IMR-90 (cell line): ENCODE data around the gene APOOL. TPM values are rescaled to one million over a fixed set of nuclear protein-coding genes. Genes with fewer than 3 reads are reported as not detected.

Source experiments
- ATAC-seq: fragments of 200-7000 bp; cut with Tn5 transposase; 2 replicates; pipeline ENCODE4 v1.9.1; 2020; ENCODE audit warnings: low read depth, mild to moderate bottlenecking, moderate library complexity
- BruUV-seq: library from RNA; stranded (reverse); fragments of 400-500 nt; replicated peaks from 2 replicates; lab custom pipeline; 2021; lab: Mats Ljungman, UMichigan
- CTCF ChIA-PET: fragments of 300-600 bp; formaldehyde crosslinking; extraction: SDS; loops from one replicate; lab custom pipeline; 2021; ENCODE audit warnings: antibody characterized with exemption; lab: Yijun Ruan, JAX
- POLR2A ChIA-PET: fragments of 300-600 bp; sonication (Branson Sonifier 250); formaldehyde crosslinking; loops from one replicate; lab custom pipeline; 2022; ENCODE audit warnings: antibody characterized with exemption; ENCODE audit not compliant: unreplicated experiment; lab: Charles Lee
- DNase-seq: peaks from one replicate; pipeline ENCODE4 v3.0.0; 2013
- H2AFZ ChIP-seq: replicated peaks from 2 replicates; pipeline ENCODE3; 2013; ENCODE audit warnings: low read length, mild to moderate bottlenecking; ENCODE audit not compliant: poor library complexity
- H2AK5ac ChIP-seq: 2 replicates; pipeline ENCODE4 v1.6.1; 2013; ENCODE audit warnings: low read depth, low read length, inconsistent platforms
- H2AK9ac ChIP-seq: replicated peaks from 2 replicates; pipeline ENCODE3; 2013; ENCODE audit warnings: mild to moderate bottlenecking, low read depth, low read length, moderate library complexity; ENCODE audit not compliant: poor library complexity
- H2BK120ac ChIP-seq: 2 replicates; pipeline ENCODE4 v1.6.1; 2013; ENCODE audit warnings: low read depth, low read length, inconsistent platforms
- H2BK15ac ChIP-seq: 3 replicates; pipeline ENCODE4 v1.6.1; 2013; ENCODE audit warnings: low read depth, low read length, inconsistent platforms
- H2BK20ac ChIP-seq: 2 replicates; pipeline ENCODE4 v1.6.1; 2013; ENCODE audit warnings: low read depth, mild to moderate bottlenecking, inconsistent platforms, low read length, moderate library complexity
- H2BK5ac ChIP-seq: 2 replicates; pipeline ENCODE4 v1.6.1; 2013; ENCODE audit warnings: mild to moderate bottlenecking, low read depth, low read length, inconsistent platforms; ENCODE audit not compliant: poor library complexity, severe bottlenecking
- H3K14ac ChIP-seq: replicated peaks from 2 replicates; pipeline ENCODE4 v1.6.1; 2013; ENCODE audit warnings: low read depth, low read length, inconsistent platforms
- H3K18ac ChIP-seq: 2 replicates; pipeline ENCODE4 v1.6.1; 2013; ENCODE audit warnings: low read depth, low read length, control low read depth
- H3K23ac ChIP-seq: 2 replicates; pipeline ENCODE4 v1.6.1; 2013; ENCODE audit warnings: low read depth, low read length, inconsistent platforms
- H3K27ac ChIP-seq: 2 replicates; pipeline ENCODE4 v1.5.1; 2013; ENCODE audit warnings: mild to moderate bottlenecking, control low read depth, low read length; ENCODE audit not compliant: insufficient read depth
- H3K27me3 ChIP-seq: 2 replicates; pipeline ENCODE4 v1.6.1; 2013; ENCODE audit warnings: low read length; ENCODE audit not compliant: control insufficient read depth, insufficient read depth
- H3K36me3 ChIP-seq: 2 replicates; pipeline ENCODE4 v1.6.1; 2013; ENCODE audit warnings: low read length, mixed read lengths; ENCODE audit not compliant: control insufficient read depth, insufficient read depth
- H3K4ac ChIP-seq: 2 replicates; pipeline ENCODE4 v1.6.1; 2013; ENCODE audit warnings: low read depth, low read length, inconsistent platforms
- H3K4me1 ChIP-seq: 2 replicates; pipeline ENCODE4 v1.6.1; 2013; ENCODE audit warnings: low read length, mixed read lengths; ENCODE audit not compliant: control insufficient read depth, insufficient read depth
- H3K4me2 ChIP-seq: 2 replicates; pipeline ENCODE4 v1.6.1; 2013; ENCODE audit warnings: low read depth, mild to moderate bottlenecking, control low read depth, low read length, moderate library complexity
- H3K4me3 ChIP-seq: 2 replicates; pipeline ENCODE4 v1.5.1; 2013; ENCODE audit warnings: low read depth, mild to moderate bottlenecking, control low read depth, low read length, moderate library complexity; ENCODE audit not compliant: insufficient read depth
- H3K56ac ChIP-seq: 2 replicates; pipeline ENCODE4 v1.6.1; 2013; ENCODE audit warnings: low read length, inconsistent platforms; ENCODE audit not compliant: insufficient read depth; ENCODE audit errors: extremely low read depth
- H3K79me1 ChIP-seq, 2 experiments: 2 replicates each; pipeline ENCODE4 v1.6.1; 2013; ENCODE audit warnings: low read length in 2 of 2, inconsistent platforms in 1 of 2, low read depth in 1 of 2
- H3K9ac ChIP-seq: 2 replicates; pipeline ENCODE4 v1.6.1; 2013; ENCODE audit warnings: low read depth, low read length, control low read depth
- H3K9me1 ChIP-seq: 2 replicates; pipeline ENCODE4 v1.6.1; 2013; ENCODE audit warnings: low read length, inconsistent platforms; ENCODE audit not compliant: insufficient read depth
- H3K9me3 ChIP-seq: 2 replicates; pipeline ENCODE4 v1.6.1; 2013; ENCODE audit warnings: low read length; ENCODE audit not compliant: control insufficient read depth, insufficient read depth
- H4K20me1 ChIP-seq: 2 replicates; pipeline ENCODE4 v1.6.1; 2013; ENCODE audit warnings: low read length, inconsistent platforms; ENCODE audit not compliant: insufficient read depth
- H4K5ac ChIP-seq: 2 replicates; pipeline ENCODE4 v1.6.1; 2013; ENCODE audit warnings: mild to moderate bottlenecking, low read depth, low read length, control low read depth
- H4K8ac ChIP-seq, 2 experiments: 2 replicates each; pipeline ENCODE4 v1.6.1; 2013; ENCODE audit warnings: low read depth in 2 of 2, low read length in 2 of 2, control low read depth in 1 of 2, inconsistent platforms in 1 of 2
- H4K91ac ChIP-seq: 2 replicates; pipeline ENCODE4 v1.6.1; 2013; ENCODE audit warnings: low read depth, low read length, inconsistent platforms; ENCODE audit not compliant: insufficient read depth
- FOS ChIP-seq: fragments of 150-350 bp; IDR thresholded peaks from 2 replicates; pipeline ENCODE4 v1.6.1; 2016; ENCODE audit warnings: low read depth, low read length
- MXI1 ChIP-seq: IDR thresholded peaks from 2 replicates; pipeline ENCODE4 v1.6.1; 2012; ENCODE audit warnings: low read depth, mild to moderate bottlenecking, low read length, moderate library complexity, borderline replicate concordance
- NFE2L2 ChIP-seq: fragments of 150-350 bp; IDR thresholded peaks from 2 replicates; pipeline ENCODE4 v1.6.1; 2016; ENCODE audit warnings: low read depth, mild to moderate bottlenecking, low read length
- POLR2A ChIP-seq: IDR thresholded peaks from 2 replicates; pipeline ENCODE4 v1.6.1; 2012; ENCODE audit warnings: mild to moderate bottlenecking, low read depth, low read length
- RAD21 ChIP-seq: IDR thresholded peaks from 2 replicates; pipeline ENCODE4 v1.6.1; 2012; ENCODE audit warnings: low read length, improper control_type of control experiment
- RCOR1 ChIP-seq: IDR thresholded peaks from 2 replicates; pipeline ENCODE4 v1.6.1; 2012; ENCODE audit warnings: mild to moderate bottlenecking, low read length, improper control_type of control experiment; ENCODE audit not compliant: insufficient replicate concordance
- SMC3 ChIP-seq: fragments of 150-350 bp; IDR thresholded peaks from 2 replicates; pipeline ENCODE4 v1.6.1; 2016; ENCODE audit warnings: low read depth, mild to moderate bottlenecking, antibody characterized with exemption, low read length, moderate library complexity
- USF2 ChIP-seq: fragments of 150-350 bp; IDR thresholded peaks from 2 replicates; pipeline ENCODE4 v1.6.1; 2017; ENCODE audit warnings: mild to moderate bottlenecking, antibody characterized with exemption, low read length, low read depth
- WGBS, 2 experiments: methylation state at CpG; one replicate each; pipeline versions ENCODE4 v1.1.5 to v1.1.7; 2013; ENCODE audit warnings: missing lambda C conversion rate in 2 of 2; ENCODE audit not compliant: insufficient read length in 1 of 2; ENCODE audit errors: extremely low coverage in 2 of 2; 5-methylcytosine and 5-hydroxymethylcytosine counted together
- dilution Hi-C: fragments of 300-500 bp; cut with HindIII; formaldehyde crosslinking; loops from one replicate; pipeline ENCODE4 v1.14.3; 2018; ENCODE audit warnings: low sequenced_read_pairs; ENCODE audit not compliant: unreplicated experiment
- in situ Hi-C: fragments of 300-500 bp; cut with MboI; formaldehyde crosslinking; loops from 3 replicates; pipeline ENCODE4 v1.14.3; 2019; ENCODE audit warnings: low sequenced_read_pairs, inconsistent platforms, mixed read lengths
- intact Hi-C: fragments of 100-400 bp; cut with micrococcal nuclease; formaldehyde crosslinking; loops from 2 replicates; pipeline ENCODE4 v1.10.0; 2022
- polyA plus RNA-seq, 3 experiments: library from polyadenylated mRNA; depleted of rRNA; stranded (reverse); fragments of >200 nt; gene quantifications; 2 replicates each; pipeline ENCODE4 v1.2.3, GENCODE V29; 2012; ENCODE audit warnings: low replicate concordance in 1 of 3
- total RNA-seq: library from RNA; depleted of rRNA; stranded (reverse); fragments of >200 nt; gene quantifications from 2 replicates; pipeline ENCODE4 v1.2.3, GENCODE V29; 2012
- TF ChIP-seq, protein P1 (sequence below): fragments of 150-350 bp; IDR thresholded peaks from 2 replicates; pipeline ENCODE4 v1.6.1; 2016; ENCODE audit warnings: low read depth, mild to moderate bottlenecking, low read length, moderate library complexity, borderline replicate concordance

APOOL gene
- total and polyA plus RNA-seq, 2 of the 4 experiments (the other 2 are of a cell fraction) = 4.6 to 9.7 TPM

DNA sequence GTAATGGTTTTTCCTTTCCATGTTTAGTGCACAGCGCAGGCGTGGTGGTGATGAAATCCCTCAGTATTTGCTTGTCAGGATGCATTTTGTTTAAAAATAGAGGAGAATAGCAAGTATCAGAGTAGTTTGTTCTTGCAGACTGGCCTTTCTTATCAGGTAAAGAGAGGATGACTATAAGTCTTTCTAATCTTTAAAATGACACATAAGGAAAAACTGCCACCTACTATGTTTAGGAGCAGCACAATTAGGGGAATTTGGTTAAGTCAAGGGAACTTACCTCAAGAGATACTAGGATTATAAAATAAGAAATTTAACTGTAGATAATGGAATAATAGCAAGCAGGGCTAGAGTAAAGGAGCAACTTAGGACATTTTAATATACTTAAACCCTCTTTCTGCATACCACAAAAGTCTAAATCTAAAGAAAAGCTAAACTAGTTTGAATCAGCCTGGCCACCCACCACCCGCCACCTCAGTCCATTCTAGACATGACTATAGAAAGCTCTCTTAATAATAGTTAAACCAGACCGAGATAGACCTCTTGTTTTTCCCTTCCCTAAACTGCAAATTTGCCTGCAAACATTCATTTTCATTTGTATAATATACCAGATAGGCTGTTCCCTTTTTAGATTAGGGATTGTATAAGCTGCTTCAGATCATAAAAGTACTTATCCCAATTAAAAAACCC lies 62.0 kb downstream of the APOOL start:
- Histone ChIP-seq H3K9me3 (no peaks in the 10 kb centered on the region), H3K36me3 (no peaks in the 10 kb centered on the region), H3K4me1 (no peaks in the 10 kb centered on the region), H4K20me1 (no peaks in the 10 kb centered on the region), H3K4me3 (no peak overlapping the region), H2AFZ (no peak overlapping the region), H3K27me3 (no peaks in the 10 kb centered on the region), H3K27ac (no peak overlapping the region), H3K4ac (no peak overlapping the region), H3K56ac (no peak overlapping the region), H2AK5ac (no peak overlapping the region), H3K79me1 (no peaks in the 10 kb centered on the region), H3K14ac (no peak overlapping the region), H2BK15ac (no peak overlapping the region), H3K4me2 (no peak overlapping the region), H3K23ac (no peak overlapping the region), H4K91ac (no peak overlapping the region), H2BK5ac (no peak overlapping the region), H4K8ac (no peak overlapping the region), H4K5ac (no peak overlapping the region), H3K18ac (no peak overlapping the region), H3K9me1 (no peaks in the 10 kb centered on the region), H2BK20ac (no peak overlapping the region), H2AK9ac (no peak overlapping the region), H2BK120ac (no peak overlapping the region), H3K9ac (no peak overlapping the region)
- no CpG with 5 or more reads among the region's 4 CpGs for WGBS, 2 experiments
- DNase-seq (no peak), ATAC-seq (no peak)
- no peak for TF ChIP-seq SMC3
- no peak for TF ChIP-seq USF2
- TF ChIP-seq NFE2L2 = no peak
- TF ChIP-seq, protein P1, sequence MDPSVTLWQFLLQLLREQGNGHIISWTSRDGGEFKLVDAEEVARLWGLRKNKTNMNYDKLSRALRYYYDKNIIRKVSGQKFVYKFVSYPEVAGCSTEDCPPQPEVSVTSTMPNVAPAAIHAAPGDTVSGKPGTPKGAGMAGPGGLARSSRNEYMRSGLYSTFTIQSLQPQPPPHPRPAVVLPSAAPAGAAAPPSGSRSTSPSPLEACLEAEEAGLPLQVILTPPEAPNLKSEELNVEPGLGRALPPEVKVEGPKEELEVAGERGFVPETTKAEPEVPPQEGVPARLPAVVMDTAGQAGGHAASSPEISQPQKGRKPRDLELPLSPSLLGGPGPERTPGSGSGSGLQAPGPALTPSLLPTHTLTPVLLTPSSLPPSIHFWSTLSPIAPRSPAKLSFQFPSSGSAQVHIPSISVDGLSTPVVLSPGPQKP = no peak
- TF ChIP-seq RCOR1 = no peak
- no peak for TF ChIP-seq POLR2A
- no peak for TF ChIP-seq RAD21
- no peak for TF ChIP-seq FOS
- no peak for TF ChIP-seq MXI1
- intact Hi-C loops (no loop called here), dilution Hi-C loops (no loop called here), in situ Hi-C loops (no loop called here)
- ChIA-PET CTCF (interaction anchor here (0.7 kb wide), 1 partner anchor 478 kb away, joined by 3 read pairs; no protein-coding TSS in a partner anchor), POLR2A (no interaction called here)
- BruUV-seq = no TSS peak
